Measurements from ENCODE around the gene DCLK2. TPM values are rescaled to one million over a fixed set of nuclear protein-coding genes. Genes with fewer than 3 reads are reported as not detected.

DCLK2 gene
- total RNA-seq, 2 experiments from 2014 or later: not detected

GRCh38 chr4:150164055-150164454, 85.8 kb downstream of the DCLK2 start:
- Histone ChIP-seq H3K79me2 (ENCODE audit: insufficient read depth, low read depth, low read length) (no peaks in the 10 kb centered on the region), H3K4me2 (ENCODE audit: low read length) (no peak overlapping the region), H3K4me1 (ENCODE audit: insufficient read depth, low read length, poor library complexity, severe bottlenecking) (no peaks in the 10 kb centered on the region), H3K27ac (ENCODE audit: low read depth, low read length, poor library complexity, severe bottlenecking) (no peak overlapping the region), H3K9me2 (ENCODE audit: insufficient read depth, low read length) (no peaks in the 10 kb centered on the region), H3K4me3 (ENCODE audit: low read depth, low read length, poor library complexity, severe bottlenecking) (no peak overlapping the region), H4K20me1 (ENCODE audit: insufficient read depth, low read length) (no peaks in the 10 kb centered on the region), H3K36me3 (ENCODE audit: insufficient read depth, low read length) (no peaks in the 10 kb centered on the region), H3K9me3 (ENCODE audit: low read length) (no peaks in the 10 kb centered on the region), H2AFZ (ENCODE audit: low read length) (no peak overlapping the region)
- TF ChIP-seq CTCF (conservative IDR thresholded peaks at IDR 0.05; ENCODE audit: low read length) (no peak), EZH2phosphoT487 (IDR thresholded peaks at IDR 0.05; ENCODE audit: borderline replicate concordance, low read depth, low read length) (no peak)
- ChIA-PET POLR2A (no interaction called here), CTCF (ENCODE audit: unreplicated experiment) (no interaction called here)
- BruUV-seq (replicated peaks): no TSS peak
- no peak for DNase-seq (ENCODE audit: low spot score)
- intact Hi-C loops (cut with micrococcal nuclease; ENCODE audit: unreplicated experiment): no loop called here

GRCh38 chr4:150164956-150165629, 86.8 kb downstream of the DCLK2 start:
- TF ChIP-seq CTCF (conservative IDR thresholded peaks at IDR 0.05; ENCODE audit: low read length) (no peak), EZH2phosphoT487 (IDR thresholded peaks at IDR 0.05; ENCODE audit: borderline replicate concordance, low read depth, low read length) (no peak)
- H3K79me2 ChIP-seq (ENCODE audit: insufficient read depth, low read depth, low read length): no peaks in the 10 kb centered on the region
- no peak overlapping the region for H3K27ac ChIP-seq (ENCODE audit: low read depth, low read length, poor library complexity, severe bottlenecking)
- no peaks in the 10 kb centered on the region for H3K4me1 ChIP-seq (ENCODE audit: insufficient read depth, low read length, poor library complexity, severe bottlenecking)
- H2AFZ ChIP-seq (ENCODE audit: low read length): no peak overlapping the region
- no peak for DNase-seq (ENCODE audit: low spot score)
- no peaks in the 10 kb centered on the region for H3K9me2 ChIP-seq (ENCODE audit: insufficient read depth, low read length)
- no peak overlapping the region for H3K4me3 ChIP-seq (ENCODE audit: low read depth, low read length, poor library complexity, severe bottlenecking)
- H3K36me3 ChIP-seq (ENCODE audit: insufficient read depth, low read length): no peaks in the 10 kb centered on the region
- intact Hi-C loops (cut with micrococcal nuclease; ENCODE audit: unreplicated experiment): no loop called here
- H3K9me3 ChIP-seq (ENCODE audit: low read length): no peaks in the 10 kb centered on the region
- ChIA-PET CTCF (ENCODE audit: unreplicated experiment) (no interaction called here), POLR2A (interaction anchor here (0.7 kb wide), 1 partner anchor 78 kb away, joined by 3 read pairs; no protein-coding TSS in a partner anchor)
- no peaks in the 10 kb centered on the region for H4K20me1 ChIP-seq (ENCODE audit: insufficient read depth, low read length)
- BruUV-seq (replicated peaks): no TSS peak
- H3K4me2 ChIP-seq (ENCODE audit: low read length): no peak overlapping the region

GRCh38 chr4:150167054-150167453, 88.8 kb downstream of the DCLK2 start:
- H3K36me3 ChIP-seq (ENCODE audit: insufficient read depth, low read length): no peaks in the 10 kb centered on the region

More at GRCh38 chr4:150167054-150167453, 88.8 kb downstream of the DCLK2 start:
- intact Hi-C loops (cut with micrococcal nuclease; ENCODE audit: unreplicated experiment): no loop called here
- CTCF ChIA-PET (ENCODE audit: unreplicated experiment): no interaction called here
- Histone ChIP-seq H2AFZ (ENCODE audit: low read length) (no peak overlapping the region), H3K9me3 (ENCODE audit: low read length) (no peaks in the 10 kb centered on the region), H4K20me1 (ENCODE audit: insufficient read depth, low read length) (no peaks in the 10 kb centered on the region), H3K4me1 (ENCODE audit: insufficient read depth, low read length, poor library complexity, severe bottlenecking) (no peaks in the 10 kb centered on the region), H3K4me2 (ENCODE audit: low read length) (no peak overlapping the region), H3K79me2 (ENCODE audit: insufficient read depth, low read depth, low read length) (no peaks in the 10 kb centered on the region), H3K4me3 (ENCODE audit: low read depth, low read length, poor library complexity, severe bottlenecking) (no peak overlapping the region), H3K9me2 (ENCODE audit: insufficient read depth, low read length) (no peaks in the 10 kb centered on the region), H3K27ac (ENCODE audit: low read depth, low read length, poor library complexity, severe bottlenecking) (no peak overlapping the region)
- BruUV-seq (replicated peaks): no TSS peak
- POLR2A ChIA-PET: no interaction called here
- TF ChIP-seq EZH2phosphoT487 (IDR thresholded peaks at IDR 0.05; ENCODE audit: borderline replicate concordance, low read depth, low read length) (no peak), CTCF (conservative IDR thresholded peaks at IDR 0.05; ENCODE audit: low read length) (no peak)
- DNase-seq (ENCODE audit: low spot score): no peak

Data from OCI-LY7 (cell line).